Natural killer cell (primary cell): ENCODE results near the gene FBXL7. TPM values are rescaled to one million over a fixed set of nuclear protein-coding genes. Genes with fewer than 3 reads are reported as not detected.

Experiments used
- ATAC-seq, 3 donors: fragments of 150-1000 bp in 2 of 3; fragments of 200-7000 bp in 1 of 3; cut with Tn5 transposase; 1 replicate in 1 of 3; 2 replicates in 2 of 3; pipeline ENCODE4 v1.10.0; 2021; ENCODE audit warnings: mild to moderate bottlenecking in 2 of 3, moderate library complexity in 2 of 3
- DNase-seq, 2 donors: peaks; one replicate each; pipeline versions ENCODE4 v3.0.0 to v3.0.0-alpha.2; 2013 to 2021; ENCODE audit warnings: mixed read lengths in 1 of 2
- H3K27ac ChIP-seq: one replicate; pipeline ENCODE4 v1.5.1; 2013; ENCODE audit warnings: mild to moderate bottlenecking, low read length
- H3K27me3 ChIP-seq: one replicate; pipeline ENCODE4 v1.6.1; 2013; ENCODE audit warnings: low read length; ENCODE audit not compliant: control insufficient read depth, insufficient read depth
- H3K36me3 ChIP-seq: one replicate; pipeline ENCODE4 v1.6.1; 2013; ENCODE audit warnings: low read length; ENCODE audit not compliant: control insufficient read depth, insufficient read depth
- H3K4me1 ChIP-seq: one replicate; pipeline ENCODE4 v1.6.1; 2013; ENCODE audit warnings: low read length; ENCODE audit not compliant: control insufficient read depth, insufficient read depth
- H3K4me3 ChIP-seq: one replicate; pipeline ENCODE4 v1.5.1; 2013; ENCODE audit warnings: low read length
- H3K9me3 ChIP-seq: one replicate; pipeline ENCODE4 v1.6.1; 2013; ENCODE audit warnings: low read length; ENCODE audit not compliant: control insufficient read depth, insufficient read depth
- H3K27ac Mint-ChIP-seq, 2 donors: one replicate each; pipeline ENCODE4 v1.8.0; 2022; ENCODE audit warnings: mild to moderate bottlenecking in 2 of 2, mixed read lengths in 2 of 2, moderate library complexity in 1 of 2
- H3K27me3 Mint-ChIP-seq, 2 donors: one replicate each; pipeline ENCODE4 v1.8.0; 2022; ENCODE audit warnings: low read depth in 2 of 2, mixed read lengths in 2 of 2
- H3K36me3 Mint-ChIP-seq: one replicate; pipeline ENCODE4 v1.8.0; 2022; ENCODE audit warnings: mixed read lengths
- H3K4me1 Mint-ChIP-seq, 2 donors: one replicate each; pipeline ENCODE4 v1.8.0; 2022; ENCODE audit warnings: mixed read lengths in 2 of 2
- H3K4me3 Mint-ChIP-seq: one replicate; pipeline ENCODE4 v1.8.0; 2022; ENCODE audit warnings: mild to moderate bottlenecking, moderate library complexity, mixed read lengths
- H3K9me3 Mint-ChIP-seq, 2 donors: one replicate each; pipeline ENCODE4 v1.8.0; 2022; ENCODE audit warnings: mixed read lengths in 2 of 2
- CTCF ChIP-seq: fragments of 200-600 bp; IDR thresholded peaks from one replicate; pipeline ENCODE4 v1.8.0; 2022; ENCODE audit warnings: antibody characterized with exemption
- WGBS: methylation state at CpG from one replicate; pipeline ENCODE4 v1.1.7; 2013; ENCODE audit warnings: missing lambda C conversion rate; ENCODE audit not compliant: insufficient coverage; 5-methylcytosine and 5-hydroxymethylcytosine counted together
- intact Hi-C: fragments of 100-400 bp; cut with micrococcal nuclease; formaldehyde crosslinking; loops from one replicate; pipeline ENCODE4 v1.14.2; 2022
- total RNA-seq, 4 donors: library from RNA; stranded (reverse); fragments of 120-200 nt in 1 of 4; gene quantifications; one replicate each; pipeline versions ENCODE4 v1.2.3 to v1.2.4, GENCODE V29; 2013 to 2022

The FBXL7 gene
- total RNA-seq, 3 donors from 2014 or later (not counting 1 experiment from before 2014, with no cell fraction given) = not detected

- Mint-ChIP-seq H3K27ac (no peak overlapping the region), H3K4me1 (no peaks in the 10 kb centered on the region), H3K36me3 (no peaks in the 10 kb centered on the region), H3K9me3 (peaks cover 7 to 8% of the 10 kb centered on the region in 2 donors), H3K4me3 (no peak overlapping the region), H3K27me3 (no peaks in the 10 kb centered on the region)
- no peaks in the 10 kb centered on the region for H3K27me3 ChIP-seq
- H3K9me3 ChIP-seq = peaks cover 4% of the 10 kb centered on the region
- ATAC-seq (no peak), DNase-seq (no peak)
- no peak overlapping the region for H3K4me3 ChIP-seq
- intact Hi-C loops = no loop called here
- H3K27ac ChIP-seq = no peak overlapping the region
- H3K36me3 ChIP-seq = no peaks in the 10 kb centered on the region
- no peaks in the 10 kb centered on the region for H3K4me1 ChIP-seq
- TF ChIP-seq CTCF = no peak
- WGBS = 64% methylated on average over 2 of the region's 2 CpGs
Measured at GRCh38 chr5:15538516-15538915, 38.5 kb downstream of the FBXL7 start.

GRCh38 chr5:15539951-15540350 is 40.0 kb downstream of the FBXL7 start:
- H3K36me3 Mint-ChIP-seq = no peaks in the 10 kb centered on the region
- Histone ChIP-seq H3K27me3 (no peaks in the 10 kb centered on the region), H3K36me3 (no peaks in the 10 kb centered on the region), H3K9me3 (peaks cover 4% of the 10 kb centered on the region), H3K27ac (no peak overlapping the region), H3K4me1 (no peaks in the 10 kb centered on the region), H3K4me3 (no peak overlapping the region)
- H3K27ac Mint-ChIP-seq = no peak overlapping the region
- ATAC-seq = no peak
- no peak overlapping the region for H3K4me3 Mint-ChIP-seq
- H3K9me3 Mint-ChIP-seq = peaks cover 4 to 7% of the 10 kb centered on the region in 2 donors
- intact Hi-C loops = no loop called here
- 85% methylated on average over 2 of the region's 2 CpGs for WGBS
- no peak for TF ChIP-seq CTCF
- no peaks in the 10 kb centered on the region for H3K27me3 Mint-ChIP-seq
- DNase-seq = no peak
- no peaks in the 10 kb centered on the region for H3K4me1 Mint-ChIP-seq

GRCh38 chr5:15544039-15544438 is 44.1 kb downstream of the FBXL7 start:
- no peak overlapping the region for H3K4me3 Mint-ChIP-seq
- whole genome bisulfite sequencing = 77% methylated on average over 4 of the region's 4 CpGs
- no peaks in the 10 kb centered on the region for H3K4me1 ChIP-seq
- H3K27ac Mint-ChIP-seq = no peak overlapping the region
- H3K27me3 ChIP-seq = no peaks in the 10 kb centered on the region
- intact Hi-C loops = no loop called here
- H3K9me3 Mint-ChIP-seq = peaks cover 2 to 4% of the 10 kb centered on the region in 2 donors
- no peak overlapping the region for H3K27ac ChIP-seq
- no peak for TF ChIP-seq CTCF
- H3K9me3 ChIP-seq = no peaks in the 10 kb centered on the region
- ATAC-seq = no peak
- H3K27me3 Mint-ChIP-seq = no peaks in the 10 kb centered on the region
- no peak overlapping the region for H3K4me3 ChIP-seq
- no peaks in the 10 kb centered on the region for H3K4me1 Mint-ChIP-seq
- H3K36me3 Mint-ChIP-seq = no peaks in the 10 kb centered on the region
- H3K36me3 ChIP-seq = no peaks in the 10 kb centered on the region
- DNase-seq = no peak

- WGBS = 89% methylated on average over 1 of the region's 2 CpGs
Measured at GRCh38 chr5:15545082-15545481, 45.1 kb downstream of the FBXL7 start.

More at GRCh38 chr5:15545082-15545481, 45.1 kb downstream of the FBXL7 start:
- Mint-ChIP-seq H3K36me3 (no peaks in the 10 kb centered on the region), H3K9me3 (peaks cover 0 to 4% of the 10 kb centered on the region in 2 donors), H3K4me1 (no peaks in the 10 kb centered on the region), H3K27ac (no peak overlapping the region), H3K27me3 (no peaks in the 10 kb centered on the region), H3K4me3 (no peak overlapping the region)
- TF ChIP-seq CTCF = no peak
- Histone ChIP-seq H3K4me1 (no peaks in the 10 kb centered on the region), H3K27ac (no peak overlapping the region), H3K27me3 (no peaks in the 10 kb centered on the region), H3K4me3 (no peak overlapping the region), H3K9me3 (no peaks in the 10 kb centered on the region), H3K36me3 (no peaks in the 10 kb centered on the region)
- intact Hi-C loops = no loop called here
- no peak for ATAC-seq
- DNase-seq = no peak
